GM19452 (cell line): ENCODE data around the gene HAO2.

ENCODE experiments used
- ATAC-seq: cut with Tn5 transposase; IDR thresholded peaks from one replicate; pipeline ENCODE4 v1.9.1; 2021; ENCODE audit not compliant: unreplicated experiment

Gene HAO2

GRCh38 chr1:119379117-119379516 is 10.5 kb downstream of the HAO2 start:
- no peak for ATAC-seq

GRCh38 chr1:119380304-119380703 is 11.7 kb downstream of the HAO2 start:
- ATAC-seq = no peak

GRCh38 chr1:119380983-119381662 is 12.5 kb downstream of the HAO2 start:
- no peak for ATAC-seq

GRCh38 chr1:119384591-119384990 is 16.0 kb downstream of the HAO2 start:
- ATAC-seq = no peak

GRCh38 chr1:119385650-119386049 is 17.1 kb downstream of the HAO2 start:
- no peak for ATAC-seq

- no peak for ATAC-seq
These were observed 19.3 kb downstream of the HAO2 start for GRCh38 chr1:119387858-119388257.

- no peak for ATAC-seq
These were observed 19.9 kb downstream of the HAO2 start for GRCh38 chr1:119388450-119388849.

GRCh38 chr1:119390526-119390925 is 21.9 kb downstream of the HAO2 start:
- ATAC-seq = no peak

- ATAC-seq = no peak
These were observed 23.2 kb downstream of the HAO2 start for GRCh38 chr1:119391749-119392148.

GRCh38 chr1:119394085-119394484 is 25.5 kb downstream of the HAO2 start:
- ATAC-seq = no peak

- no peak for ATAC-seq
These were observed 28.4 kb downstream of the HAO2 start for GRCh38 chr1:119396982-119397381.

GRCh38 chr1:119397986-119398385 is 29.4 kb downstream of the HAO2 start:
- no peak for ATAC-seq

- ATAC-seq = no peak
These were observed 36.2 kb downstream of the HAO2 start for GRCh38 chr1:119404736-119405135.

- ATAC-seq = no peak
These were observed 41.1 kb downstream of the HAO2 start for GRCh38 chr1:119409731-119410130.

- no peak for ATAC-seq
These were observed 42.4 kb downstream of the HAO2 start for GRCh38 chr1:119410961-119411360.

GRCh38 chr1:119414950-119415349 is 46.4 kb downstream of the HAO2 start, which contains the start of gene HSD3B2:
TSS of gene HSD3B2 (plus strand) at chr1:119415150. CDS start at chr1:119415420, 270 bp downstream.
- ATAC-seq = no peak

- ATAC-seq = no peak
These were observed 47.5 kb downstream of the HAO2 start for GRCh38 chr1:119416006-119416640.

- ATAC-seq = no peak
These were observed 50.5 kb downstream of the HAO2 start for GRCh38 chr1:119419109-119419508.

GRCh38 chr1:119420638-119421037 is 52.1 kb downstream of the HAO2 start:
- ATAC-seq = no peak

- ATAC-seq = no peak
These were observed 54.0 kb downstream of the HAO2 start for GRCh38 chr1:119422631-119423030.

- ATAC-seq = no peak
These were observed 60.4 kb downstream of the HAO2 start for GRCh38 chr1:119428991-119429390.

GRCh38 chr1:119429687-119430086 is 61.1 kb downstream of the HAO2 start:
- ATAC-seq = no peak

- no peak for ATAC-seq
These were observed 61.9 kb downstream of the HAO2 start for GRCh38 chr1:119430486-119430885.
